ENCODE results near the gene PDZRN3. TPM values are rescaled to one million over a fixed set of nuclear protein-coding genes. Genes with fewer than 3 reads are reported as not detected.

PDZRN3 gene
- total RNA-seq, 2 donors from 2014 or later, result 6.1 to 10.4 TPM

DNA sequence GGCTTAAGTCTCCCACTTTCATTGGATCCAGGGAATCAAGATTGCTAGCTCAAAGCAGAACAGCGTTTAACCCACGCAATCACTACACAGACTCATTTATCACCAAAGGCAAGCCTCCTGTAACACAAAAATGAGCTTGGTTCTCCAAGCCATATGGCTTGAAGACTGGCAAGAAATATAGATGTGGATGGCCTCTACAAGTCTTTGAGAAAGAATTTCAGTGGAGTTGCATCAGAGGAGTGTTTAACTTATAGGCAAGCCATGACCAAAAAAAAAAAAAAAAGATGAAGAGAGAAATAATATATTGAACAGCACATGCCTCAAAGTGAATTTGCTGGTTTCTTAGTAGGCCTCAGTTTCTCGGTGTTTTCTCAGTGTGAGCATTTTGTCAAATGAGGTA is 27.3 kb downstream of the PDZRN3 start:
- no peaks in the 10 kb centered on the region for H3K9me3 Mint-ChIP-seq
- no peak for DNase-seq
- Histone ChIP-seq H3K27ac (ENCODE audit: low read depth, low read length) (no peak overlapping the region), H3K4me3 (ENCODE audit: low read length) (no peak overlapping the region), H3K36me3 (ENCODE audit: control insufficient read depth, insufficient read depth, low read length) (peaks cover 83% of the 10 kb centered on the region), H3K27me3 (ENCODE audit: control insufficient read depth, insufficient read depth, low read length, poor library complexity, severe bottlenecking) (no peaks in the 10 kb centered on the region), H3K9ac (ENCODE audit: extremely low read depth, low read length, poor library complexity, severe bottlenecking) (no peak overlapping the region), H3K9me3 (ENCODE audit: control insufficient read depth, low read length) (peaks cover 6% of the 10 kb centered on the region), H3K4me1 (ENCODE audit: control insufficient read depth, insufficient read depth, low read length) (no peaks in the 10 kb centered on the region)
- H3K4me3 Mint-ChIP-seq, result no peak overlapping the region
- no peak for TF ChIP-seq CTCF (conservative IDR thresholded peaks at IDR 0.05)
- peaks cover 9% of the 10 kb centered on the region for H3K4me1 Mint-ChIP-seq
- 99 to 100% methylated on average over 2 to 3 of the region's 3 CpGs for WGBS, 2 experiments (ENCODE audit: insufficient coverage in 1 of 2, insufficient read length in 1 of 2)
- no peaks in the 10 kb centered on the region for H3K36me3 Mint-ChIP-seq (ENCODE audit: low read depth)
- H3K27me3 Mint-ChIP-seq (ENCODE audit: insufficient read depth), result peaks cover 14% of the 10 kb centered on the region
- no peak overlapping the region for H3K27ac Mint-ChIP-seq

- peaks cover 48% of the 10 kb centered on the region for H3K27me3 Mint-ChIP-seq (ENCODE audit: insufficient read depth)
- Histone ChIP-seq H3K9ac (ENCODE audit: extremely low read depth, low read length, poor library complexity, severe bottlenecking) (no peak overlapping the region), H3K27me3 (ENCODE audit: control insufficient read depth, insufficient read depth, low read length, poor library complexity, severe bottlenecking) (no peaks in the 10 kb centered on the region), H3K9me3 (ENCODE audit: control insufficient read depth, low read length) (peaks cover 6% of the 10 kb centered on the region), H3K4me3 (ENCODE audit: low read length) (no peak overlapping the region), H3K4me1 (ENCODE audit: control insufficient read depth, insufficient read depth, low read length) (no peaks in the 10 kb centered on the region), H3K36me3 (ENCODE audit: control insufficient read depth, insufficient read depth, low read length) (peaks cover 45% of the 10 kb centered on the region), H3K27ac (ENCODE audit: low read depth, low read length) (no peak overlapping the region)
- 89 to 96% methylated on average over 10 to 11 of the region's 11 CpGs for WGBS, 2 experiments (ENCODE audit: insufficient coverage in 1 of 2, insufficient read length in 1 of 2)
- H3K27ac Mint-ChIP-seq, result no peak overlapping the region
- peaks cover 1% of the 10 kb centered on the region for H3K36me3 Mint-ChIP-seq (ENCODE audit: low read depth)
- H3K4me1 Mint-ChIP-seq, result peaks cover 9% of the 10 kb centered on the region
- DNase-seq, result no peak
- H3K9me3 Mint-ChIP-seq, result no peaks in the 10 kb centered on the region
- H3K4me3 Mint-ChIP-seq, result no peak overlapping the region
- peak; percentile 15 for TF ChIP-seq CTCF (conservative IDR thresholded peaks at IDR 0.05)
Measured at GRCh38 chr3:73592154-73593144, 32.3 kb downstream of the PDZRN3 start.

GRCh38 chr3:73591286-73591800 is 33.4 kb downstream of the PDZRN3 start:
- no peak overlapping the region for H3K9ac ChIP-seq (ENCODE audit: extremely low read depth, low read length, poor library complexity, severe bottlenecking)
- Mint-ChIP-seq H3K27ac (no peak overlapping the region), H3K4me3 (no peak overlapping the region), H3K36me3 (ENCODE audit: low read depth) (peaks cover 1% of the 10 kb centered on the region), H3K9me3 (no peaks in the 10 kb centered on the region), H3K27me3 (ENCODE audit: insufficient read depth) (peaks cover 48% of the 10 kb centered on the region), H3K4me1 (peaks cover 2% of the 10 kb centered on the region)
- H3K36me3 ChIP-seq (ENCODE audit: control insufficient read depth, insufficient read depth, low read length), result peaks cover 34% of the 10 kb centered on the region
- no peaks in the 10 kb centered on the region for H3K4me1 ChIP-seq (ENCODE audit: control insufficient read depth, insufficient read depth, low read length)
- no peak for TF ChIP-seq CTCF (conservative IDR thresholded peaks at IDR 0.05)
- no peak for DNase-seq
- peaks cover 6% of the 10 kb centered on the region for H3K9me3 ChIP-seq (ENCODE audit: control insufficient read depth, low read length)
- 72 to 83% methylated on average over 3 of the region's 3 CpGs for WGBS, 2 experiments (ENCODE audit: insufficient coverage in 1 of 2, insufficient read length in 1 of 2)
- no peak overlapping the region for H3K27ac ChIP-seq (ENCODE audit: low read depth, low read length)
- H3K4me3 ChIP-seq (ENCODE audit: low read length), result no peak overlapping the region
- no peaks in the 10 kb centered on the region for H3K27me3 ChIP-seq (ENCODE audit: control insufficient read depth, insufficient read depth, low read length, poor library complexity, severe bottlenecking)

Data from endodermal cell (in vitro differentiated cells).